Transverse colon (tissue), 4 donors: Measurements from ENCODE around the gene BCAS1.

Experiments used
- EP300 ChIP-seq: sonication (generic); formaldehyde crosslinking; IDR thresholded peaks from one replicate; pipeline ENCODE4 v1.6.1; 2017; ENCODE audit warnings: antibody characterized with exemption, low read depth
- POLR2A ChIP-seq: fragments of 450-650 bp; IDR thresholded peaks from one replicate; pipeline ENCODE4 v1.6.1; 2016; ENCODE audit warnings: antibody characterized with exemption, mild to moderate bottlenecking, moderate library complexity
- POLR2AphosphoS5 ChIP-seq, 3 donors: sonication (generic); formaldehyde crosslinking; IDR thresholded peaks; one replicate each; pipeline ENCODE4 v1.6.1; 2016; ENCODE audit warnings: antibody characterized with exemption in 3 of 3
- TF ChIP-seq, protein P1 (sequence below), 5 experiments: fragments of 200-600 bp in 3 of 5; fragments of 450-650 bp in 2 of 5; sonication (generic) in 3 of 5; IDR thresholded peaks; 1 replicate in 2 of 5; 2 replicates in 3 of 5; pipeline ENCODE4 v1.5.1; 2016 to 2017; ENCODE audit warnings: antibody characterized with exemption in 5 of 5, inconsistent platforms in 3 of 5, mild to moderate bottlenecking in 2 of 5, moderate library complexity in 1 of 5

DNA sequence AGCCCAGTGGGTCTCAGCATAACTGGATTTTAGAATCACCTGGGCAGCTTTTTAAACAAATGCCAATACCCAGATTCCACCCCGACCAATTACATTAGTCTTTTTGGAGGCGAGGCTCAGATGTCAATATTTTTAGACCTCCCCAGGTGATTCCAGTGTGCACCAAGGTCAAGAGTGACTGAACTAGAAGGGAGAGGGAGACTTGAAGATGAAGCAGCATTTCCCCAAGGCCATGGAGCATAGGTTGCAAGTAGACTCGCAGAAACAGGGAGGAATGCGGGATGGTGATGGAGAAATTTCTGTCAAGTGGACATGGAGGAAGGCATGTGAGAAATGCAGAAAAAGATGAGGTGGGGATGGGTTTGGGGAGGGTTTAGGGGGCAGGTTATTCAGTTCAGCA, 64.9 kb downstream of the BCAS1 start:
- TF ChIP-seq, protein P1, sequence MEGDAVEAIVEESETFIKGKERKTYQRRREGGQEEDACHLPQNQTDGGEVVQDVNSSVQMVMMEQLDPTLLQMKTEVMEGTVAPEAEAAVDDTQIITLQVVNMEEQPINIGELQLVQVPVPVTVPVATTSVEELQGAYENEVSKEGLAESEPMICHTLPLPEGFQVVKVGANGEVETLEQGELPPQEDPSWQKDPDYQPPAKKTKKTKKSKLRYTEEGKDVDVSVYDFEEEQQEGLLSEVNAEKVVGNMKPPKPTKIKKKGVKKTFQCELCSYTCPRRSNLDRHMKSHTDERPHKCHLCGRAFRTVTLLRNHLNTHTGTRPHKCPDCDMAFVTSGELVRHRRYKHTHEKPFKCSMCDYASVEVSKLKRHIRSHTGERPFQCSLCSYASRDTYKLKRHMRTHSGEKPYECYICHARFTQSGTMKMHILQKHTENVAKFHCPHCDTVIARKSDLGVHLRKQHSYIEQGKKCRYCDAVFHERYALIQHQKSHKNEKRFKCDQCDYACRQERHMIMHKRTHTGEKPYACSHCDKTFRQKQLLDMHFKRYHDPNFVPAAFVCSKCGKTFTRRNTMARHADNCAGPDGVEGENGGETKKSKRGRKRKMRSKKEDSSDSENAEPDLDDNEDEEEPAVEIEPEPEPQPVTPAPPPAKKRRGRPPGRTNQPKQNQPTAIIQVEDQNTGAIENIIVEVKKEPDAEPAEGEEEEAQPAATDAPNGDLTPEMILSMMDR (IDR thresholded peaks at IDR 0.05), result no peak
- TF ChIP-seq POLR2A (no peak), POLR2AphosphoS5 (IDR thresholded peaks at IDR 0.05) (no peak), EP300 (no peak)
